Measurements from ENCODE around the gene RAB7A.

The RAB7A gene

GRCh38 chr3:128848936-128849335 is 123.0 kb downstream of the RAB7A start:
- in situ Hi-C loops (cut with HindIII; ENCODE audit: low sequenced_read_pairs) = no loop called here

- in situ Hi-C loops (cut with HindIII; ENCODE audit: low sequenced_read_pairs) = no loop called here
Observed at GRCh38 chr3:128849911-128850455, 124.0 kb downstream of the RAB7A start.

GRCh38 chr3:128850544-128850943 is 124.6 kb downstream of the RAB7A start:
- in situ Hi-C loops (cut with HindIII; ENCODE audit: low sequenced_read_pairs) = no loop called here

- in situ Hi-C loops (cut with HindIII; ENCODE audit: low sequenced_read_pairs) = no loop called here
Observed at GRCh38 chr3:128851601-128852000, 125.6 kb downstream of the RAB7A start.

- in situ Hi-C loops (cut with HindIII; ENCODE audit: low sequenced_read_pairs) = no loop called here
Observed at GRCh38 chr3:128853826-128854225, 127.8 kb downstream of the RAB7A start.

- in situ Hi-C loops (cut with HindIII; ENCODE audit: low sequenced_read_pairs) = no loop called here
Observed at GRCh38 chr3:128854475-128854874, 128.5 kb downstream of the RAB7A start.

GRCh38 chr3:128855569-128855968 is 129.6 kb downstream of the RAB7A start:
- in situ Hi-C loops (cut with HindIII; ENCODE audit: low sequenced_read_pairs) = no loop called here

GRCh38 chr3:128858167-128858566 is 132.2 kb downstream of the RAB7A start:
- in situ Hi-C loops (cut with HindIII; ENCODE audit: low sequenced_read_pairs) = no loop called here

- in situ Hi-C loops (cut with HindIII; ENCODE audit: low sequenced_read_pairs) = no loop called here
Observed at GRCh38 chr3:128859630-128860029, 133.6 kb downstream of the RAB7A start.

GRCh38 chr3:128861491-128861890 is 135.5 kb downstream of the RAB7A start:
- in situ Hi-C loops (cut with HindIII; ENCODE audit: low sequenced_read_pairs) = no loop called here

- in situ Hi-C loops (cut with HindIII; ENCODE audit: low sequenced_read_pairs) = no loop called here
Observed at GRCh38 chr3:128863560-128863959, 137.6 kb downstream of the RAB7A start.
